Stomach (tissue), 9 donors: ENCODE results near the gene IFI30. TPM values are rescaled to one million over a fixed set of nuclear protein-coding genes. Genes with fewer than 3 reads are reported as not detected.

Experiments
- DNase-seq, 2 donors: peaks; one replicate each; pipeline versions ENCODE4 v3.0.0 to v3.0.0-alpha.2; 2013 to 2019
- H3K27ac ChIP-seq, 5 donors: fragments of 200-600 bp in 4 of 5; sonication (generic) in 4 of 5; one replicate each; pipeline ENCODE4 v1.5.1; 2013 to 2019; ENCODE audit warnings: mild to moderate bottlenecking in 1 of 5, moderate library complexity in 1 of 5
- H3K27me3 ChIP-seq, 3 donors: fragments of 200-600 bp; sonication (generic); one replicate each; pipeline ENCODE4 v1.5.1; 2017 to 2019; ENCODE audit warnings: mixed run types in 1 of 3
- H3K36me3 ChIP-seq, 4 donors: fragments of 200-600 bp; sonication (generic); 1 replicate in 3 of 4; 2 replicates in 1 of 4; pipeline ENCODE4 v1.5.1; 2016 to 2019
- H3K4me1 ChIP-seq, 4 donors: fragments of 200-600 bp; sonication (generic); one replicate each; pipeline ENCODE4 v1.5.1; 2016 to 2019
- H3K4me3 ChIP-seq, 4 donors: fragments of 200-600 bp; sonication (generic) in 3 of 4; one replicate each; pipeline ENCODE4 v1.5.1; 2016 to 2019; ENCODE audit warnings: mild to moderate bottlenecking in 1 of 4
- H3K9me3 ChIP-seq, 4 donors: fragments of 200-600 bp; sonication (generic); one replicate each; pipeline ENCODE4 v1.5.1; 2016 to 2019
- CTCF ChIP-seq, 7 experiments: fragments of 450-650 bp in 4 of 7; fragments of 200-600 bp in 3 of 7; sonication (generic) in 3 of 7; IDR thresholded peaks; one replicate each; pipeline ENCODE4 v1.5.1; 2016 to 2019; ENCODE audit warnings: antibody characterized with exemption in 7 of 7, control low read depth in 2 of 7, mild to moderate bottlenecking in 1 of 7
- EP300 ChIP-seq: sonication (generic); formaldehyde crosslinking; IDR thresholded peaks from one replicate; pipeline ENCODE4 v1.6.1; 2017; ENCODE audit warnings: antibody characterized with exemption
- POLR2A ChIP-seq, 4 donors: fragments of 450-650 bp; IDR thresholded peaks; one replicate each; pipeline ENCODE4 v1.6.1; 2016; ENCODE audit warnings: antibody characterized with exemption in 4 of 4, control low read depth in 2 of 4, mild to moderate bottlenecking in 1 of 4, moderate library complexity in 1 of 4
- POLR2AphosphoS5 ChIP-seq, 3 donors: sonication (generic); formaldehyde crosslinking; IDR thresholded peaks; one replicate each; pipeline ENCODE4 v1.6.1; 2016; ENCODE audit warnings: antibody characterized with exemption in 3 of 3
- WGBS, 5 donors: extraction: QIAGEN DNeasy Blood & Tissue Kit in 3 of 5; methylation state at CpG; one replicate each; pipeline versions ENCODE4 v1.1.5 to v1.1.7; 2013 to 2018; 5-methylcytosine and 5-hydroxymethylcytosine counted together
- intact Hi-C: fragments of 100-400 bp; cut with DNase I; formaldehyde crosslinking; loops from one replicate; pipeline ENCODE4 v1.15.1; 2023; ENCODE audit warnings: low total_unique reads
- polyA plus RNA-seq, 3 donors: library from polyadenylated mRNA; stranded (reverse); fragments of 200-250 nt; gene quantifications; one replicate each; pipeline ENCODE4 v1.2.3, GENCODE V29; 2013
- total RNA-seq, 5 donors: library from RNA; depleted of rRNA; stranded (reverse); fragments of >200 nt; gene quantifications; one replicate each; pipeline versions ENCODE4 v1.1.0 to v1.2.3, GENCODE V29; 2014 to 2016
- donor health status: healthy with polysubstance abuse.
- donor health status: Bipolar disorder and iron deficiency.
- donor health status: healthy.

The IFI30 gene
- total and polyA plus RNA-seq, 8 donors = 37.3 to 199 (median 53.2) TPM; not detected in 1

- intact Hi-C loops = no loop called here
- 63 to 66% (median 64%) methylated on average over 24 to 28 of the region's 28 CpGs for WGBS, 5 donors
- H3K27ac ChIP-seq = no peak overlapping the region
- H3K9me3 ChIP-seq = no peaks in the 10 kb centered on the region
- no peak for TF ChIP-seq POLR2AphosphoS5 (IDR thresholded peaks at IDR 0.05)
- TF ChIP-seq EP300 = no peak
- TF ChIP-seq CTCF (IDR thresholded peaks at IDR 0.05) = no peak
- no peak for TF ChIP-seq POLR2A (IDR thresholded peaks at IDR 0.05)
- H3K4me1 ChIP-seq = peaks cover 10 to 20% (median 20%) of the 10 kb centered on the region in 4 donors
- no peak for DNase-seq
- H3K4me3 ChIP-seq = no peak overlapping the region
- peaks cover 0 to 50% (median 26%) of the 10 kb centered on the region in 3 donors for H3K27me3 ChIP-seq
- no peaks in the 10 kb centered on the region for H3K36me3 ChIP-seq
Observed at GRCh38 chr19:18219911-18220631, 46.5 kb downstream of the IFI30 start.

- intact Hi-C loops = no loop called here
- Histone ChIP-seq H3K27me3 (peaks cover 0 to 57% (median 33%) of the 10 kb centered on the region in 3 donors), H3K4me3 (no peak overlapping the region), H3K36me3 (no peaks in the 10 kb centered on the region), H3K27ac (no peak overlapping the region), H3K9me3 (no peaks in the 10 kb centered on the region), H3K4me1 (peaks cover 10 to 27% (median 27%) of the 10 kb centered on the region in 4 donors)
- peak in 1 of 2 donors; percentile 46 for DNase-seq
- TF ChIP-seq POLR2AphosphoS5 (IDR thresholded peaks at IDR 0.05) (no peak), POLR2A (IDR thresholded peaks at IDR 0.05) (no peak), CTCF (IDR thresholded peaks at IDR 0.05) (no peak), EP300 (no peak)
- WGBS, 5 donors = 3 to 14% (median 6%) methylated on average over 11 to 33 of the region's 33 CpGs
Observed at GRCh38 chr19:18220632-18221275, 47.1 kb downstream of the IFI30 start.

GRCh38 chr19:18221815-18222725 lies 48.5 kb downstream of the IFI30 start:
- Histone ChIP-seq H3K9me3 (no peaks in the 10 kb centered on the region), H3K4me3 (no peak overlapping the region), H3K27ac (no peak overlapping the region), H3K27me3 (peaks cover 3 to 70% (median 46%) of the 10 kb centered on the region in 3 donors), H3K36me3 (no peaks in the 10 kb centered on the region), H3K4me1 (peaks cover 10 to 35% (median 34%) of the 10 kb centered on the region in 4 donors)
- no peak for DNase-seq
- 80 to 90% (median 83%) methylated on average over 25 of the region's 25 CpGs for WGBS, 5 donors
- TF ChIP-seq POLR2AphosphoS5 (IDR thresholded peaks at IDR 0.05) (no peak), POLR2A (IDR thresholded peaks at IDR 0.05) (no peak), CTCF (IDR thresholded peaks at IDR 0.05) (no peak), EP300 (no peak)
- intact Hi-C loops = no loop called here
